ENCODE results near the gene ZXDC.

Gene ZXDC

DNA sequence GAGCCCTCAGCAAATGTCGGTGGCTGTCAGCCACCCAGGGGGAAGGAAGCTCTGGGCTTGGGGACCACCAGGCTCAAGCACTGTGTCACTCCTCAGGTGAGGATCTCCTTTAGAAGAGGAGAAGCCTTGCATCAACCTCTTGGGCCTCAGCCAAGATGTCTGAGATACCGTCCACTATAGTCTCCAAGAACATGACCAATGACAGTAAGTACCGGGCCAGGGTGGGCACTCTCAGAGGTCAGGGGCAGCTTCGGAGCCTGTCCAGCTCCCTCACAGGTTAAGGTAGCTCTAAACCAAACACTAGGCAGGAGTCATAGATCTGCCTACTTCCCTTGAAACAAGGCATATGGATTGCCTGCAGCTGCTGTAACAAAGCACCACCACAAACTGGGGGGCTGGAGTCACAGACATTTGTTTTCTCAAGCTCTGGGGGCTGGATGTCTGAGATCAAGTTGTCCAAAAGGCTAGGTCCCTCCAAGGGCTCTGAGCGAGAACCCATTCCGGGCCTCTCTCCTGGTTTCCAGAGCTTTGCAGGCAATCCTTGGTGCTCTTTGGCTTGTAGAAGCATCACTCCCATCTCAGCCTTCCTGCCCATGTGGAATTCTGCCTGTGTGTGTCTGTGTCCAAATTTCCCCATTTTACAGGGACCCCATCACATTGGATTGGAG is 79.7 kb downstream of the ZXDC start:
- DNase-seq (ENCODE audit: low read depth): no peak

DNA sequence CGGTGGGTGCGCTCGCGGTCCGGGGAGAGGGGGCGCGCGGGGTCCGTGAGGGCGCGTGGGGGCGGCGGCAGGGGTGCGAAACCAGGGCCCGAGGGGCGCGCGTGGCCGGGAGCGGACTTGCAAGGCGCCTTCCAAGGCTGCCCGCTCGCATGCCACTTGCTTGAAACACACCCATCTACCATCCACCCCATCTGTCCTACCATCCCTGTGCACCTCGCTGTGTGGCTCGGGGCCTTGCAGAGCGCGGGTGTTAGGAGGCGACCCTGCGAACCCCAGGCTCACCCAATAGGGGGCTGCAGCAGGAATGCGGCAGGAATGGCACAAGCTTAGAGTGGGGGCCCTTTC is 80.7 kb downstream of the ZXDC start:
- DNase-seq (ENCODE audit: low read depth): no peak

DNA sequence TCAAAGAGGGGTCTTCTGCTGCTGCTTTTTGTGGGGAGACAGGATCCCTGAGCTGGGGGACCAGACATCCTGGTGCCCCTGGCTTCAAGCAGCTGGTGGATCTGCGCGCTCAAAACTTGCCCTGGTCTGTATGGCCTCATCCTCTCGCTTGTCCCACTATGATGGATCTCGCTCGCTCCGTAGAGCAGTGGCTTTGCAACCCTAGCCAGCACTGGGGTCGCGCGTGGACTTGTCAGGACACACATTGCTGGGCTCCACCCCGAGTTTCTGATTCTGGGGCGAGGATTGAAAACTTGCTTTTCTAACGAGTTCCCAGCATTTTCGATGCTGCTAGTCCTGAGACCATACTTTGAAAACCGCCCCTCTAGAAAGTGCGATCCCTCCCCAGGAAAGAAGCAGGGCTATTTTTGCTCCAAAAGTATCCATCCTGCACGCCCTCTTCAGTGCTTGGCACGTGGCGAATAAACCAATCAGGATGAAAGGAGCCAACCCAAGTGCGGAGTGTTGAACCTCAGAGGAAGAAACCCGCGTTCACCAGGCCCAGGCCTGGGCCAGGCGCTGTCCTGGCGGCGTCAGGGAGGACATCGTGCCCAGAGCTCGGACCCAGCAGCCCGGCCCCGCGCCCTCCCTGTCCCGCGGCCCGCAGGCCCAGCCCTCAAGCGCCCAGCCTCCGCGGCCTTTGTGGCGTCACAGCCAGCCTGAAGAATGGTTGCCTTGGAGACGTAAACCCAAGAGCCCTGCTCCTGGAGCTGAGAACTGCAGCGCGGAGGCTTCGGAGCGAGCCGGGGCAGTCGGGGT is 81.3 kb downstream of the ZXDC start, which contains the start of gene CFAP100:
TSS of gene CFAP100 (plus strand) at position 731 of the 798 bp plus-strand sequence. CDS start 1,092 bp downstream, outside the sequence.
- DNase-seq (ENCODE audit: low read depth): no peak

DNA sequence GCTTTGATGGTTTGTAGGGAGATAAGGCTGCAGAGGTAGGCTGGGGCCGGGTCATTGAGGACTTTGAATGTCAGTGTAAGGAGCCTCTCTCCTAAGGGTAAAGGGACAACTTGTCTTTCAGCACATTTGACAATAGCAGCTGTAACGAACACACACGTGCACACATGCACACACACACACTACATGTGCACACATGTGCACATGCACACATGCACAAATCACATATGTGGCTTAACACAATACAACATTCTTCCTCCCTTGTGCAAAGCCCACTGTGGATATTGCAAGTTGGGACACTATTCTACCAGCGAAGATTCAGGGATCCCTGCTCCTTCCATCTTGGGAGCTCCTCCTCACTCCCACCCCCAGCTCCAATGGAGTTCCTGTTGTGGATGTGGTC is 82.1 kb downstream of the ZXDC start:
- no peak for DNase-seq (ENCODE audit: low read depth)

DNA sequence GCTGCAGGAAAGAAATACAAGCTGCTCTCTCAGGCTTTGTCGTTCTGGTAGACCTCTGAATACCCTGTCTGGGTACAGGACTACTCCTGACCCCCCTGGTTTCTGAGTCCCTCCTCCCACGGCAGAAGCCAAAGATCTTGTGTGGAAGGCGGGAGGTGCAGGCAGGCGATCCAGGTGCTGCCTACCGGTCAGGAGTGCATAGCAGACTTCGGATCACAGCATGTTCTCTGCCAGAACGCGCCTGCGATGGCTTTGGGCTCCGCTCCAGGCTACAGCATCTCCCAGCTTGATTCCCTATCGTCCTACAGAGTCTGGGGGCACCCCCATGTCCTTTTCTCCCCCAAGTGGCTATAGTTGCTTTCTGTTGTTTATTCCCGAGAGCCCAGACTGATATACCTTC is 83.4 kb downstream of the ZXDC start:
- DNase-seq (ENCODE audit: low read depth): no peak

DNA sequence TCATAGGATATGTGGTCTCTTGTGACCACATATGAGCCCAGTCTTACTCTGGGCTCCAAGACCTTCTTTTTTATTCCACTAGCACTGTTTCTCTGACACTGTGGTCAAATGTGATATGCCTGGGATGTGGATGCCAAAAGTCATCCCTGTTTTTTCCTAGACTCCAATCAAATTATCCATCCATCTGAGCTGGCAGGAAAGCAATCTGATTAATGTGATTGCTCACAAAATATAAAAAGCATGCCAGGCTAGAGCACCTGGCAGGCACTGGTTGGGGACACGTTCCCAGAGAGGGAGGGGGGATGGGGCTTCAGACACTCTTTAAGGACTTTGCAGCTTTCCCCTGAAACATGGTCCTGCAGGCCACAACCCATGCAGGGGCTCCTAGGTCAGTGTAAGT is 84.1 kb downstream of the ZXDC start:
- DNase-seq (ENCODE audit: low read depth): no peak

DNA sequence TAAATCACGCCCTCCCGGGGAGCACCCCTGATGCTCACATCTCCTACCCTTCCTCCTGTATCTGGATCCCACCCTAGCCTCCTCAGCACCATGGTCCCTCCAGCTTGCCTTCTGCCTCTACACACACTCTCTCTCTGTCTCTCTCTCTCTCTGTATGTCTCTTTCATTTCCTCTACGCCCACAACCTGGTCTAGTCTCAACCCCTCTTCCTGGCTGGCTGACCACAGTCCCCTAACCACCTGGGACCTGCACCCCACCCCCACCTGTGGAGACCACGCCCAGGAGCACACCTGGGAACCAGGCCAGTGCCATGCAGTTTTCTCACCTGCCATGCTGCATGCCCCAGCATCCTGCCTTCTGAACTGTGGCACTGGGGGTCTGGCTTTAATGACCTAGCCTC is 84.9 kb downstream of the ZXDC start:
- no peak for DNase-seq (ENCODE audit: low read depth)

DNA sequence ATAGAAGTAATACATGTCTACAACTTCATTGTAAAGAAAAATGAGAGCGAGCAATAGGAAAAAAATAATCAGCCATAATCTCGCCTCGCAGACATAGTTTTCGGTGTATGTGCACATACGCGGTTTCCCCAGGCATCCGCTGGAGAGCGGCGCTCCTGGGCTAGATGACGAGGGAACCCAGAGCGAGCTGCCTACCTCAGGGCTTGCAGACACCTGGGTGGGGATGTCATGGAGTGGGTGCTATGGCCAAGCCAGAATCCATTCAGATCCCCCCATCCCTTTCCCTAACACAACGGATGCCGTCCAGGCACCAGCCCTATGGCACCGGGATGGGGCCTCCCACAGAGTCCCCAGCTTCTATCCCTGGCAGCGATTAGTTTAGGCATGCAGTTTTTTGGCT is 85.5 kb downstream of the ZXDC start:
- no peak for DNase-seq (ENCODE audit: low read depth)

DNA sequence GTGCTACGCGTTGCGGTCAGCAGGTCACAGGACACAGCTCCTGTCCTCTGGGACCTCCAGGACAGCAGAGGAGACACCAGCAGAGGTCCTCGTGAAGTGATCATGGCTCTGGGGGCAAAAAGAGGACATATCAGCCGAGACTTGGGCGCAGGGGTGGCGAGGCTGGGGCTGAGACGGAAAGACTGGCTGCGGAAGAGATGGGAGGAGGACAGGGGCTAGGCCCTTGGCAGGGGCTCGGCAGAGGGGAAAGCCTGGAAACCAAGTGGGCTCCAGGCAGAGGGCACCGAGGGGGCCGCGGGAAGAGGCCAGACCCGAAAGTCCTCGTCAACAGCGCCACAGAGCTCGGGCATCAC is 85.9 kb downstream of the ZXDC start:
- DNase-seq (ENCODE audit: low read depth): no peak

DNA sequence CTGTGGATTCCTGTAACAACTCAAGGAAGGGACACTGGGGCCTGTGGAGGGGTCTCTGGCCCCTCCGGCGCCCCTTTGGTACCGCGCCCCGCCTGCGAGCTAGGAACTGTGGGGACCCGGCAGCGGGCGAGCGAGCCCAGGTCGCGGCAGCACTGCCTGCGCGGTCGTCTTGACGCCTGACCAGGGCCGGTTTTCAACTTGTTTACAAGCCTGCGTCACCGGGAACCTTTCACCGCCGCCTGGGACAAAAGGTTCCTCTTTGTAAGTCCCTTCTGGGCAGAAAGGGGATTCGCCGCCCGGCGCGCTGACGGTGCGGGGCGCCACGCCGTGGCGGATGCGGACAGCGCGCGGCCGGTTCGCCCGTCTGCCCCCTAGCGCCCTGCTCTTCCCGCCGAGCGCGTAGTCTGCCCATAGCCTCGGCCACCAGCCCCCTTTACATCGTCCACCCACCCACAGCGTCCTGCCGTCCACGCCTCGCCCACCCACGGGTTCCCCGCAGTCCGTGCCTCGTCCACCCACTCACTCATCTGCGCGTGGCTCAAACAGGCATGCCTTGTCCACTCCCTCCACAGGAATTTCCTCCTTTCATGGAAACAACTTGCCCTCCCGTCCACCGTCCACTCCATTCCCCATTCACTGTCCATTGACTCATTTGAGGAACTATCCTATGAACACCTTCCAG is 86.4 kb downstream of the ZXDC start:
- DNase-seq (ENCODE audit: low read depth): no peak
